BLaER1 treated with 17β-estradiol and CSF1 and Interleukin-3, amounts not matched to agents 10 nM and 100 nM (cell line): Measurements from ENCODE around the gene MATK.

ENCODE experiments used
- H3K27ac ChIP-seq, 11 experiments: shearing (Covaris generic); formaldehyde crosslinking; 2 replicates each; pipeline ENCODE4 v1.8.1; 2022
- H3K27me3 ChIP-seq, 11 experiments: shearing (Covaris generic); formaldehyde crosslinking; 2 replicates each; pipeline ENCODE4 v1.8.1; 2022
- H3K36me3 ChIP-seq, 11 experiments: shearing (Covaris generic); formaldehyde crosslinking; 2 replicates each; pipeline ENCODE4 v1.8.1; 2022
- H3K4me1 ChIP-seq, 10 experiments: shearing (Covaris generic); formaldehyde crosslinking; 2 replicates each; pipeline ENCODE4 v1.8.1; 2022
- H3K4me2 ChIP-seq, 11 experiments: shearing (Covaris generic); formaldehyde crosslinking; 2 replicates each; pipeline ENCODE4 v1.8.1; 2022
- H3K4me3 ChIP-seq, 10 experiments: shearing (Covaris generic); formaldehyde crosslinking; 2 replicates each; pipeline ENCODE4 v1.8.1; 2022
- H3K9ac ChIP-seq, 11 experiments: shearing (Covaris generic); formaldehyde crosslinking; 2 replicates each; pipeline ENCODE4 v1.8.1; 2022
- H3K9me3 ChIP-seq, 11 experiments: shearing (Covaris generic); formaldehyde crosslinking; replicated peaks in 1 of 11; 2 replicates each; pipeline ENCODE4 v1.8.1; 2022
- H4K20me1 ChIP-seq, 11 experiments: shearing (Covaris generic); formaldehyde crosslinking; 2 replicates each; pipeline ENCODE4 v1.8.1; 2022
- Cebpa-rat ChIP-seq, 11 experiments: shearing (Covaris generic); IDR thresholded peaks; 2 replicates each; pipeline ENCODE4 v1.8.1; 2022

Gene MATK

DNA sequence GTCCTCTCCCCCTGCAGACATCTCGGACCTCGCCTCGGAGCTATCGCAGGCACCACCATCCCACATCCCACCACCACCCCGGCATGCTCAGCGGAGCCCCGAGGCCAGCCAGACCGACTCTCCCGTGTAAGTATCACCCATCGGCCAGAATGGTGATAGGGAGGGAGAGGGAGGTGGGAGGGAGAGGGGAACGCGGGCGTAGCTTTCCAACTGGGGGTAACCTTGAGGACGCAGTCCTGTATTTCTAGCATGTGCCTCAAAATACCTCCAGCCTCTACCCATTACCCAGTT, 51.9 kb downstream of the MATK start:
- H3K9ac ChIP-seq = no peak overlapping the region
- H4K20me1 ChIP-seq = no peaks in the 10 kb centered on the region
- no peaks in the 10 kb centered on the region for H3K27me3 ChIP-seq
- no peak for TF ChIP-seq Cebpa-rat (IDR thresholded peaks at IDR 0.05)
- no peak overlapping the region for H3K4me2 ChIP-seq
- peaks cover 0 to 6% (median 2%) of the 10 kb centered on the region in 10 experiments; a peak in 5 of 20 replicates for H3K4me1 ChIP-seq
- no peak overlapping the region for H3K27ac ChIP-seq
- no peak overlapping the region for H3K4me3 ChIP-seq
- no peaks in the 10 kb centered on the region for H3K9me3 ChIP-seq
- H3K36me3 ChIP-seq = no peaks in the 10 kb centered on the region

DNA sequence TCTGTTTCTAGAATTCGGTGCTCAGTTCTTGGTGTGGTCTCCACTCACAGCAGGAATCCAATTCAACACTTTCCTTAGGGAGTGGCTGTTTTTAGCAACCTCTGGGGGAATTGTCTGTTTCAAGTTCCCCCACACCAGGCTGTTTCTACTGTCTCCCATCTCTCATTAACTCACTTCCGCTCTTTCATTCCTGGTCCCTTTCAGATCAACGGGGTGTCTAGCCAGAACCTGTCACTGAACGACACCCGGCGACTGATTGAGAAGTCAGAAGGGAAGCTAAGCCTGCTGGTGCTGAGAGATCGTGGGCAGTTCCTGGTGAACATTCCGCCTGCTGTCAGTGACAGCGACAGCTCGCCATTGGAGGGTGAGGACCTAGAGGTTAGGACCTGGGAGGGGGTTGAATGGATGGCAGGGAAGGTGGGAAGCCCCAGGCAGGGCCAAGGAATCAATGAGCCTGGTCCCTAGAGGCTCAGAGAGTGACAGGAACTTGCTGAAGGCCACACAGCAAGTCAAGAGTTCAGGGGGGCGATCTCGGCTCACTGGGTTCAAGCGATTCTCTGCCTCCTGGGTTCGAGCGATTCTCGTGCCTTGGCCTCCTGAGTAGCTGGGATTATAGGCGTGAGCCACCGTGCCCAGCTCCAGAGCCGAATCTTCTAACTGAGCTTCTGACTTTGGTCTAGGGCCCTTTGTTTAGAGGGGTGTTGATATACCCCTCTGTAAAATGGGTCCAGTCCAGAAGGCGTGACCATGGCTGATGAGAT, 52.5 kb downstream of the MATK start:
- Histone ChIP-seq H3K9ac (no peak overlapping the region), H3K27ac (no peak overlapping the region), H3K4me3 (no peak overlapping the region), H3K9me3 (no peaks in the 10 kb centered on the region), H3K4me1 (peaks cover 0 to 6% (median 4%) of the 10 kb centered on the region in 10 experiments; a peak in 10 of 20 replicates), H3K4me2 (no peak overlapping the region), H4K20me1 (no peaks in the 10 kb centered on the region), H3K36me3 (no peaks in the 10 kb centered on the region), H3K27me3 (no peaks in the 10 kb centered on the region)
- no peak for TF ChIP-seq Cebpa-rat (IDR thresholded peaks at IDR 0.05)

DNA sequence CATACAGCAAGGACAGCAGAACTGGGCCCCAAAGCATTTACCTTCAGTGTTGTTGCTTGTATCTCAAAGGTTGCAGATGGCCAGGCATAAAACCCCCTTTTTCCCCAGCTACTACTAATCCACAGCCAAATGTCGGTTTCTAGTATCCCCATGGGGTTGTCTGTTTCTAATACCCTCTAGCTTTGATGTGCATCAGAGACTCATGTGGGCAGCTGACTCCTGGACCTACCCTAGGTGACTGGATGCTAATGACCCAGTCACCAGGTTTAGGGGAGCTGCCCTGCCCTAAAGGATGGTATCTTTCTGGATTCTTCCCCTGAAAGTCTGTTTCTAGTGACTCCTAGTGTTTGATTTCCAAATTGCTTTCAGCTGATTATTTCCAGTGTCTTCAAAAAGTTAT, 54.1 kb downstream of the MATK start:
- no peak for TF ChIP-seq Cebpa-rat (IDR thresholded peaks at IDR 0.05)
- Histone ChIP-seq H3K36me3 (no peaks in the 10 kb centered on the region), H3K27ac (no peak overlapping the region)

DNA sequence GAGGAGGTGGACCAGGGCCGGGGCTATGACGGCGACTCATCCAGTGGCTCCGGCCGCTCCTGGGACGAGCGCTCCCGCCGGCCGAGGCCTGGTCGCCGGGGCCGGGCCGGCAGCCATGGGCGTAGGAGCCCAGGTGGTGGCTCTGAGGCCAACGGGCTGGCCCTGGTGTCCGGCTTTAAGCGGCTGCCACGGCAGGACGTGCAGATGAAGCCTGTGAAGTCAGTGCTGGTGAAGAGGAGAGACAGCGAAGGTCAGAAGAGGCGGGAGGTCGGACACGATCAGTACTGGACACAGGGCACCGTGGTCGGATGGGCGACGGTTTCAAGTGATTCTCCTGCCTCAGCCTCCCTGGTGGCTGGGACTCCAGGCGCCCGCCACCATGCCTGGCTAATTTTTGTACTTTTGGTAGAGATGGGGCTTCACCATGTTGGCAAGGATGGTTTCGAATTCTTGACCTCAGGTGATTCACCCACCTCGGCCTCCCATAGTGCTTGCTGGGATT, 55.7 kb downstream of the MATK start:
- H4K20me1 ChIP-seq = no peaks in the 10 kb centered on the region
- H3K9ac ChIP-seq = no peak overlapping the region
- H3K27ac ChIP-seq = no peak overlapping the region
- H3K36me3 ChIP-seq = no peaks in the 10 kb centered on the region
- no peak overlapping the region for H3K4me2 ChIP-seq
- H3K9me3 ChIP-seq = no peaks in the 10 kb centered on the region
- no peaks in the 10 kb centered on the region for H3K27me3 ChIP-seq
- H3K4me1 ChIP-seq = peaks cover 0 to 20% (median 8%) of the 10 kb centered on the region in 10 experiments; a peak in 11 of 20 replicates
- no peak overlapping the region for H3K4me3 ChIP-seq
- no peak for TF ChIP-seq Cebpa-rat (IDR thresholded peaks at IDR 0.05)

More for the DNA sequence above, 54.1 kb downstream of the MATK start:
- H3K4me1 ChIP-seq = peaks cover 0 to 20% (median 8%) of the 10 kb centered on the region in 10 experiments; a peak in 11 of 20 replicates
- H3K4me2 ChIP-seq = no peak overlapping the region
- H3K27me3 ChIP-seq = no peaks in the 10 kb centered on the region
- H3K9ac ChIP-seq = no peak overlapping the region
- no peaks in the 10 kb centered on the region for H3K9me3 ChIP-seq
- H3K4me3 ChIP-seq = no peak overlapping the region
- H4K20me1 ChIP-seq = no peaks in the 10 kb centered on the region
